IMR-90 (cell line): ENCODE results near the gene ARL4A. TPM values are rescaled to one million over a fixed set of nuclear protein-coding genes. Genes with fewer than 3 reads are reported as not detected.

Source experiments
- ATAC-seq: fragments of 200-7000 bp; cut with Tn5 transposase; 2 replicates; pipeline ENCODE4 v1.9.1; 2020; ENCODE audit warnings: low read depth, mild to moderate bottlenecking, moderate library complexity
- BruUV-seq: library from RNA; stranded (reverse); fragments of 400-500 nt; replicated peaks from 2 replicates; lab custom pipeline; 2021; lab: Mats Ljungman, UMichigan
- CTCF ChIA-PET: fragments of 300-600 bp; formaldehyde crosslinking; extraction: SDS; loops from one replicate; lab custom pipeline; 2021; ENCODE audit warnings: antibody characterized with exemption; lab: Yijun Ruan, JAX
- POLR2A ChIA-PET: fragments of 300-600 bp; sonication (Branson Sonifier 250); formaldehyde crosslinking; loops from one replicate; lab custom pipeline; 2022; ENCODE audit warnings: antibody characterized with exemption; ENCODE audit not compliant: unreplicated experiment; lab: Charles Lee
- DNase-seq: peaks from one replicate; pipeline ENCODE4 v3.0.0; 2013
- H2AFZ ChIP-seq: replicated peaks from 2 replicates; pipeline ENCODE3; 2013; ENCODE audit warnings: low read length, mild to moderate bottlenecking; ENCODE audit not compliant: poor library complexity
- H2AK5ac ChIP-seq: 2 replicates; pipeline ENCODE4 v1.6.1; 2013; ENCODE audit warnings: low read depth, low read length, inconsistent platforms
- H2AK9ac ChIP-seq: replicated peaks from 2 replicates; pipeline ENCODE3; 2013; ENCODE audit warnings: mild to moderate bottlenecking, low read depth, low read length, moderate library complexity; ENCODE audit not compliant: poor library complexity
- H2BK120ac ChIP-seq: 2 replicates; pipeline ENCODE4 v1.6.1; 2013; ENCODE audit warnings: low read depth, low read length, inconsistent platforms
- H2BK15ac ChIP-seq: 3 replicates; pipeline ENCODE4 v1.6.1; 2013; ENCODE audit warnings: low read depth, low read length, inconsistent platforms
- H2BK20ac ChIP-seq: 2 replicates; pipeline ENCODE4 v1.6.1; 2013; ENCODE audit warnings: low read depth, mild to moderate bottlenecking, inconsistent platforms, low read length, moderate library complexity
- H2BK5ac ChIP-seq: 2 replicates; pipeline ENCODE4 v1.6.1; 2013; ENCODE audit warnings: mild to moderate bottlenecking, low read depth, low read length, inconsistent platforms; ENCODE audit not compliant: poor library complexity, severe bottlenecking
- H3K14ac ChIP-seq: replicated peaks from 2 replicates; pipeline ENCODE4 v1.6.1; 2013; ENCODE audit warnings: low read depth, low read length, inconsistent platforms
- H3K18ac ChIP-seq: 2 replicates; pipeline ENCODE4 v1.6.1; 2013; ENCODE audit warnings: low read depth, low read length, control low read depth
- H3K23ac ChIP-seq: 2 replicates; pipeline ENCODE4 v1.6.1; 2013; ENCODE audit warnings: low read depth, low read length, inconsistent platforms
- H3K27ac ChIP-seq: 2 replicates; pipeline ENCODE4 v1.5.1; 2013; ENCODE audit warnings: mild to moderate bottlenecking, control low read depth, low read length; ENCODE audit not compliant: insufficient read depth
- H3K27me3 ChIP-seq: 2 replicates; pipeline ENCODE4 v1.6.1; 2013; ENCODE audit warnings: low read length; ENCODE audit not compliant: control insufficient read depth, insufficient read depth
- H3K36me3 ChIP-seq: 2 replicates; pipeline ENCODE4 v1.6.1; 2013; ENCODE audit warnings: low read length, mixed read lengths; ENCODE audit not compliant: control insufficient read depth, insufficient read depth
- H3K4ac ChIP-seq: 2 replicates; pipeline ENCODE4 v1.6.1; 2013; ENCODE audit warnings: low read depth, low read length, inconsistent platforms
- H3K4me1 ChIP-seq: 2 replicates; pipeline ENCODE4 v1.6.1; 2013; ENCODE audit warnings: low read length, mixed read lengths; ENCODE audit not compliant: control insufficient read depth, insufficient read depth
- H3K4me2 ChIP-seq: 2 replicates; pipeline ENCODE4 v1.6.1; 2013; ENCODE audit warnings: low read depth, mild to moderate bottlenecking, control low read depth, low read length, moderate library complexity
- H3K4me3 ChIP-seq: 2 replicates; pipeline ENCODE4 v1.5.1; 2013; ENCODE audit warnings: low read depth, mild to moderate bottlenecking, control low read depth, low read length, moderate library complexity; ENCODE audit not compliant: insufficient read depth
- H3K56ac ChIP-seq: 2 replicates; pipeline ENCODE4 v1.6.1; 2013; ENCODE audit warnings: low read length, inconsistent platforms; ENCODE audit not compliant: insufficient read depth; ENCODE audit errors: extremely low read depth
- H3K79me1 ChIP-seq, 2 experiments: 2 replicates each; pipeline ENCODE4 v1.6.1; 2013; ENCODE audit warnings: low read length in 2 of 2, inconsistent platforms in 1 of 2, low read depth in 1 of 2
- H3K9ac ChIP-seq: 2 replicates; pipeline ENCODE4 v1.6.1; 2013; ENCODE audit warnings: low read depth, low read length, control low read depth
- H3K9me1 ChIP-seq: 2 replicates; pipeline ENCODE4 v1.6.1; 2013; ENCODE audit warnings: low read length, inconsistent platforms; ENCODE audit not compliant: insufficient read depth
- H3K9me3 ChIP-seq: 2 replicates; pipeline ENCODE4 v1.6.1; 2013; ENCODE audit warnings: low read length; ENCODE audit not compliant: control insufficient read depth, insufficient read depth
- H4K20me1 ChIP-seq: 2 replicates; pipeline ENCODE4 v1.6.1; 2013; ENCODE audit warnings: low read length, inconsistent platforms; ENCODE audit not compliant: insufficient read depth
- H4K5ac ChIP-seq: 2 replicates; pipeline ENCODE4 v1.6.1; 2013; ENCODE audit warnings: mild to moderate bottlenecking, low read depth, low read length, control low read depth
- H4K8ac ChIP-seq, 2 experiments: 2 replicates each; pipeline ENCODE4 v1.6.1; 2013; ENCODE audit warnings: low read depth in 2 of 2, low read length in 2 of 2, control low read depth in 1 of 2, inconsistent platforms in 1 of 2
- H4K91ac ChIP-seq: 2 replicates; pipeline ENCODE4 v1.6.1; 2013; ENCODE audit warnings: low read depth, low read length, inconsistent platforms; ENCODE audit not compliant: insufficient read depth
- BHLHE40 ChIP-seq: fragments of 150-350 bp; IDR thresholded peaks from 2 replicates; pipeline ENCODE4 v1.6.1; 2016; ENCODE audit warnings: mild to moderate bottlenecking, low read depth, low read length
- CEBPB ChIP-seq: IDR thresholded peaks from 2 replicates; pipeline ENCODE4 v1.6.1; 2012; ENCODE audit warnings: low read depth, low read length, improper control_type of control experiment
- CHD1 ChIP-seq: IDR thresholded peaks from 2 replicates; pipeline ENCODE4 v1.6.1; 2012; ENCODE audit warnings: low read depth, low read length, improper control_type of control experiment
- CTCF ChIP-seq: conservative IDR thresholded peaks from 2 replicates; pipeline ENCODE4 v1.5.1; 2012; ENCODE audit warnings: mild to moderate bottlenecking, low read depth, low read length, improper control_type of control experiment
- FOS ChIP-seq: fragments of 150-350 bp; IDR thresholded peaks from 2 replicates; pipeline ENCODE4 v1.6.1; 2016; ENCODE audit warnings: low read depth, low read length
- MAFK ChIP-seq: IDR thresholded peaks from 2 replicates; pipeline ENCODE4 v1.6.1; 2012; ENCODE audit warnings: low read depth, low read length, improper control_type of control experiment
- POLR2A ChIP-seq: IDR thresholded peaks from 2 replicates; pipeline ENCODE4 v1.6.1; 2012; ENCODE audit warnings: mild to moderate bottlenecking, low read depth, low read length
- RCOR1 ChIP-seq: IDR thresholded peaks from 2 replicates; pipeline ENCODE4 v1.6.1; 2012; ENCODE audit warnings: mild to moderate bottlenecking, low read length, improper control_type of control experiment; ENCODE audit not compliant: insufficient replicate concordance
- SMC3 ChIP-seq: fragments of 150-350 bp; IDR thresholded peaks from 2 replicates; pipeline ENCODE4 v1.6.1; 2016; ENCODE audit warnings: low read depth, mild to moderate bottlenecking, antibody characterized with exemption, low read length, moderate library complexity
- WGBS, 2 experiments: methylation state at CpG; one replicate each; pipeline versions ENCODE4 v1.1.5 to v1.1.7; 2013; ENCODE audit warnings: missing lambda C conversion rate in 2 of 2; ENCODE audit not compliant: insufficient read length in 1 of 2; ENCODE audit errors: extremely low coverage in 2 of 2; 5-methylcytosine and 5-hydroxymethylcytosine counted together
- dilution Hi-C: fragments of 300-500 bp; cut with HindIII; formaldehyde crosslinking; loops from one replicate; pipeline ENCODE4 v1.14.3; 2018; ENCODE audit warnings: low sequenced_read_pairs; ENCODE audit not compliant: unreplicated experiment
- in situ Hi-C: fragments of 300-500 bp; cut with MboI; formaldehyde crosslinking; loops from 3 replicates; pipeline ENCODE4 v1.14.3; 2019; ENCODE audit warnings: low sequenced_read_pairs, inconsistent platforms, mixed read lengths
- intact Hi-C: fragments of 100-400 bp; cut with micrococcal nuclease; formaldehyde crosslinking; loops from 2 replicates; pipeline ENCODE4 v1.10.0; 2022
- polyA plus RNA-seq, 3 experiments: library from polyadenylated mRNA; depleted of rRNA; stranded (reverse); fragments of >200 nt; gene quantifications; 2 replicates each; pipeline ENCODE4 v1.2.3, GENCODE V29; 2012; ENCODE audit warnings: low replicate concordance in 1 of 3
- total RNA-seq: library from RNA; depleted of rRNA; stranded (reverse); fragments of >200 nt; gene quantifications from 2 replicates; pipeline ENCODE4 v1.2.3, GENCODE V29; 2012

Gene ARL4A
- total and polyA plus RNA-seq, 2 of the 4 experiments (the other 2 are of a cell fraction), result 13.7 to 22.4 TPM

GRCh38 chr7:12641196-12641595 lies 46.2 kb upstream of the ARL4A start:
- H3K36me3 ChIP-seq, result no peaks in the 10 kb centered on the region
- H2AFZ ChIP-seq, result no peak overlapping the region
- H3K4me2 ChIP-seq, result no peak overlapping the region
- H3K79me1 ChIP-seq, result no peaks in the 10 kb centered on the region
- no peak overlapping the region for H3K18ac ChIP-seq
- no peak for ATAC-seq
- peaks cover 1% of the 10 kb centered on the region; the same call in 1 of the 2 replicates for H3K9me3 ChIP-seq
- dilution Hi-C loops (no loop called here), in situ Hi-C loops (loop anchor here (5.0 kb wide), 1 partner anchor 621 kb away; no protein-coding TSS in a partner anchor), intact Hi-C loops (no loop called here)
- no peak overlapping the region for H2BK120ac ChIP-seq
- no peak overlapping the region for H4K91ac ChIP-seq
- WGBS, 2 experiments, result 100% methylated on average over 2 of the region's 3 CpGs; no CpG with 5 or more reads in 1 of the 2 experiments
- no peak overlapping the region for H4K8ac ChIP-seq
- DNase-seq, result no peak
- H3K9ac ChIP-seq, result no peak overlapping the region
- no peak overlapping the region for H3K56ac ChIP-seq
- H3K4ac ChIP-seq, result no peak overlapping the region; the same call in 1 of the 2 replicates
- BruUV-seq, result no TSS peak
- H3K4me1 ChIP-seq, result peaks cover 4% of the 10 kb centered on the region
- peak overlapping the region; percentile 46; the same call in 1 of the 2 replicates for H2AK5ac ChIP-seq
- TF ChIP-seq CTCF (no peak), MAFK (no peak), CEBPB (no peak), SMC3 (no peak), BHLHE40 (no peak), RCOR1 (no peak), CHD1 (no peak), FOS (no peak), POLR2A (no peak)
- ChIA-PET CTCF (interaction anchor here (0.9 kb wide), 1 partner anchor 45 kb away, joined by 3 read pairs; no protein-coding TSS in a partner anchor), POLR2A (no interaction called here)
- no peak overlapping the region for H4K5ac ChIP-seq
- H3K14ac ChIP-seq, result no peak overlapping the region
- H3K23ac ChIP-seq, result no peak overlapping the region
- no peak overlapping the region for H2BK5ac ChIP-seq
- peaks cover 4% of the 10 kb centered on the region; the same call in 1 of the 2 replicates for H3K9me1 ChIP-seq
- H3K27me3 ChIP-seq, result no peaks in the 10 kb centered on the region; the same call in 1 of the 2 replicates
- no peak overlapping the region for H2AK9ac ChIP-seq
- H4K20me1 ChIP-seq, result no peaks in the 10 kb centered on the region
- no peak overlapping the region for H3K27ac ChIP-seq
- H3K4me3 ChIP-seq, result no peak overlapping the region
- H2BK20ac ChIP-seq, result no peak overlapping the region; the same call in 1 of the 2 replicates
- no peak overlapping the region for H2BK15ac ChIP-seq
